DND-41 (cell line): Measurements from ENCODE around the gene JUNB.
A peak's percentile ranks its signal among the peaks of the same experiment; 100 is the strongest.

Source experiments
- ATAC-seq: fragments of 200-7000 bp; cut with Tn5 transposase; 3 replicates; pipeline ENCODE4 v1.9.1; 2021; ENCODE audit warnings: low read depth; ENCODE audit not compliant: insufficient read depth
- DNase-seq: peaks from one replicate; pipeline ENCODE4 v3.0.0-alpha.2; 2020
- H2AFZ ChIP-seq: 2 replicates; pipeline ENCODE4 v1.6.0; 2012; ENCODE audit warnings: low read depth, low read length
- H3K27ac ChIP-seq: 2 replicates; pipeline ENCODE4 v1.5.1; 2012; ENCODE audit warnings: low read length, inconsistent platforms
- H3K27me3 ChIP-seq: fragments of 200-600 bp; sonication (generic); 2 replicates; pipeline ENCODE4 v1.6.0; 2012; ENCODE audit warnings: low read length, mild to moderate bottlenecking, inconsistent platforms; ENCODE audit not compliant: insufficient read depth, poor library complexity
- H3K36me3 ChIP-seq: 2 replicates; pipeline ENCODE4 v1.5.1; 2012; ENCODE audit warnings: low read length, inconsistent platforms; ENCODE audit not compliant: insufficient read depth
- H3K4me1 ChIP-seq: 2 replicates; pipeline ENCODE4 v1.5.1; 2012; ENCODE audit warnings: mild to moderate bottlenecking, low read length; ENCODE audit not compliant: insufficient read depth
- H3K4me2 ChIP-seq: 2 replicates; pipeline ENCODE4 v1.6.0; 2012; ENCODE audit warnings: mild to moderate bottlenecking, moderate library complexity, low read length, inconsistent platforms; ENCODE audit not compliant: insufficient read depth
- H3K4me3 ChIP-seq, 2 experiments: fragments of 200-600 bp in 1 of 2; shearing (Covaris generic) in 1 of 2; 2 replicates each; pipeline ENCODE4 v1.5.1; 2012 to 2016; ENCODE audit warnings: inconsistent platforms in 2 of 2, low read length in 2 of 2, mild to moderate bottlenecking in 2 of 2, low read depth in 1 of 2, moderate library complexity in 1 of 2
- H3K79me2 ChIP-seq: 2 replicates; pipeline ENCODE4 v1.6.0; 2012; ENCODE audit warnings: low read length, inconsistent platforms; ENCODE audit not compliant: insufficient read depth
- H3K9ac ChIP-seq: 2 replicates; pipeline ENCODE4 v1.6.0; 2012; ENCODE audit warnings: low read depth, mild to moderate bottlenecking, inconsistent platforms, low read length, moderate library complexity
- H3K9me3 ChIP-seq: 2 replicates; pipeline ENCODE4 v1.5.1; 2012; ENCODE audit warnings: low read length, moderate library complexity, mild to moderate bottlenecking, inconsistent platforms; ENCODE audit not compliant: insufficient read depth, severe bottlenecking
- H4K20me1 ChIP-seq: 2 replicates; pipeline ENCODE4 v1.6.0; 2012; ENCODE audit warnings: low read length; ENCODE audit not compliant: insufficient read depth
- EZH2 ChIP-seq: IDR thresholded peaks from 3 replicates; pipeline ENCODE4 v1.6.1; 2012; ENCODE audit warnings: borderline replicate concordance, low read depth, mild to moderate bottlenecking, moderate library complexity, low read length, inconsistent platforms; ENCODE audit not compliant: severe bottlenecking
- TF ChIP-seq, protein P1 (sequence below): IDR thresholded peaks from 2 replicates; pipeline ENCODE4 v1.5.1; 2012; ENCODE audit warnings: borderline replicate concordance, low read length, moderate library complexity, mild to moderate bottlenecking; ENCODE audit not compliant: poor library complexity, severe bottlenecking; ENCODE audit errors: extremely low read depth

JUNB gene

DNA sequence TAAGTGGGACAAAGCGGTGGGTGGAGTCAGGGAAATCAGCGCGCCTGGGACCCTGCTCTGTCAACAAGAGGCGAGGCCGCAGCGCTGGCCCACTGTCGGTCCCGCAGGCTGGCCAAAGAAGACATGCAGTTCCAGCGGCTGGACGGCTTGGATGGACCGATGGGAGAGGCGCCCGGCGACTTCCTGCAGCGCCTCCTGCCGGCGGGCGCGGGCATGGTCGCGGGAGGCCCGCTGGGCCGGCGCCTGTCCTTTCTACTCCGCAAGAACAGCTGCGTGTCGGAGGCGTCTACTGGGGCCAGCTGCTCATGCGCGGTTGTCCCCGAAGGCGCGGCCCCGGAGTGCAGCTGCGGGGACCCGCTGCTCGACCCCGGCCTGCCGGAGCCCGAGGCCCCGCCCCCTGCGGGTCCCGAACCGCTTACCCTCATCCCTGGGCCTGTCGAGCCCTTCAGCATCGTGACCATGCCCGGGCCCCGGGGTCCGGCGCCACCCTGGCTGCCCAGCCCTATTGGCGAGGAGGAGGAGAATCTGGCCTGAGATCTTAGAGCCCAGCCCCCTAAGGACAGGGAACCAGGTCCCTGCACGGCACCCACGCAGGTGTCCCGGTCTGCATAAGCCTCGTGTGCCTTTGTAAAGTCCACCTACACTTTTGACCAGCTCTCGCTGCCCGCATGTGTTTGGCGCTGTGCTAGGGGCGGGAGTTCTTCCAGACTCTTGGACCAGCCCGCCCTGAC is 33.6 kb upstream of the JUNB start:
- H3K4me1 ChIP-seq = peaks cover 11% of the 10 kb centered on the region
- TF ChIP-seq, protein P1, sequence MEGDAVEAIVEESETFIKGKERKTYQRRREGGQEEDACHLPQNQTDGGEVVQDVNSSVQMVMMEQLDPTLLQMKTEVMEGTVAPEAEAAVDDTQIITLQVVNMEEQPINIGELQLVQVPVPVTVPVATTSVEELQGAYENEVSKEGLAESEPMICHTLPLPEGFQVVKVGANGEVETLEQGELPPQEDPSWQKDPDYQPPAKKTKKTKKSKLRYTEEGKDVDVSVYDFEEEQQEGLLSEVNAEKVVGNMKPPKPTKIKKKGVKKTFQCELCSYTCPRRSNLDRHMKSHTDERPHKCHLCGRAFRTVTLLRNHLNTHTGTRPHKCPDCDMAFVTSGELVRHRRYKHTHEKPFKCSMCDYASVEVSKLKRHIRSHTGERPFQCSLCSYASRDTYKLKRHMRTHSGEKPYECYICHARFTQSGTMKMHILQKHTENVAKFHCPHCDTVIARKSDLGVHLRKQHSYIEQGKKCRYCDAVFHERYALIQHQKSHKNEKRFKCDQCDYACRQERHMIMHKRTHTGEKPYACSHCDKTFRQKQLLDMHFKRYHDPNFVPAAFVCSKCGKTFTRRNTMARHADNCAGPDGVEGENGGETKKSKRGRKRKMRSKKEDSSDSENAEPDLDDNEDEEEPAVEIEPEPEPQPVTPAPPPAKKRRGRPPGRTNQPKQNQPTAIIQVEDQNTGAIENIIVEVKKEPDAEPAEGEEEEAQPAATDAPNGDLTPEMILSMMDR = peak; percentile 82
- no peak for TF ChIP-seq EZH2
- peak overlapping the region in 1 of 2 experiments; percentile 39; a peak in 2 of 4 replicates for H3K4me3 ChIP-seq
- ATAC-seq (peak; percentile 89), DNase-seq (peak; percentile 80)
- peak overlapping the region; percentile 54 for H2AFZ ChIP-seq
- no peaks in the 10 kb centered on the region for H3K27me3 ChIP-seq
- no peaks in the 10 kb centered on the region for H3K79me2 ChIP-seq
- H3K36me3 ChIP-seq = no peaks in the 10 kb centered on the region
- H3K4me2 ChIP-seq = peak overlapping the region; percentile 58
- peak overlapping the region; percentile 14; the same call in 1 of the 2 replicates for H3K9ac ChIP-seq
- H3K27ac ChIP-seq = no peak overlapping the region
- H4K20me1 ChIP-seq = no peaks in the 10 kb centered on the region
- H3K9me3 ChIP-seq = no peaks in the 10 kb centered on the region

DNA sequence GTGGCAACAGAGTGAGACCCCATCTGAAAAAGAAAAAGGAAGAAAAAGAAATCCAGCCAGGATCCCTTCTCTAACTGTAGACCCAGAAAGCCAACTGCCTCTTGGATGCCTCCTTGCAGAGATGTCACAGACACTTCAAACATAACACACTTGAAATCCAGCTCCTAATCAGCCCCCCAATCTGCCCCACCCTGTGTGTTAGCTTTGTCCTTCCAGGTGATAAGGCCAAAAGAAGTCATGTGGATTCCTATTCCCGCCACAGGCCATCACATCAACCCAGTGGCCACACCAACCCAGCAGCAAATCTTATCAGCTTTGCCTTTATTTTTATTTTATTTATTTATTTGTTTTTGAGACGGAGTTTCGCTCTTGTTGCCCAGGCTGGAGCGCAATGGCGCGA is 31.6 kb upstream of the JUNB start:
- TF ChIP-seq, protein P1 = no peak
- no peak for TF ChIP-seq EZH2
- ATAC-seq = no peak
- H3K36me3 ChIP-seq = no peaks in the 10 kb centered on the region
- no peak for DNase-seq
- no peak overlapping the region for H3K9ac ChIP-seq
- H3K4me3 ChIP-seq = no peak overlapping the region
- H4K20me1 ChIP-seq = no peaks in the 10 kb centered on the region
- H2AFZ ChIP-seq = no peak overlapping the region
- no peak overlapping the region for H3K27ac ChIP-seq
- H3K79me2 ChIP-seq = no peaks in the 10 kb centered on the region
- no peaks in the 10 kb centered on the region for H3K27me3 ChIP-seq
- H3K4me1 ChIP-seq = peaks cover 11% of the 10 kb centered on the region
- no peaks in the 10 kb centered on the region for H3K9me3 ChIP-seq
- no peak overlapping the region for H3K4me2 ChIP-seq

DNA sequence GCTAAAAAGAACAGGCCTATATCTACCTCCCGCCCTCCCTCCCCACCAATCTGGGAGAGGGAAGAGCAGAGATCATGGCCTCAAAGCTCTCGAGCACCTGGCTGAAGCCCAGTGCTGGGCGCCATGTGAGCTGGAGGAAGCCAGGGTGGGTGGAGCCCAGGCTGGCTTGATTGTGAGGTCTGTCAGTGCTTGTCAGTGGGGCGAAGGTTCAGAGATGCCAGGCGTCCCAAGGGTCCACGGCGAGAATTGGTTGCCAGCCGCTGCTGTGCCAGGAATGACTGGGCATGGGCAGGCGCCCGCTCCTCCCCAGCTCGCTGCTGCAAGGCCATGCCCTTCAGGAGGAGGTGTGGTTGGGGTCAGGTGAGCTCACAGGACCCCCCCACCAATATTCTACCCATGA is 28.2 kb upstream of the JUNB start:
- ATAC-seq = no peak
- H3K27ac ChIP-seq = no peak overlapping the region
- no peaks in the 10 kb centered on the region for H3K36me3 ChIP-seq
- TF ChIP-seq EZH2 = no peak
- TF ChIP-seq, protein P1 = no peak
- H2AFZ ChIP-seq = no peak overlapping the region
- H3K9ac ChIP-seq = no peak overlapping the region
- H3K27me3 ChIP-seq = no peaks in the 10 kb centered on the region
- H3K9me3 ChIP-seq = no peaks in the 10 kb centered on the region
- DNase-seq = no peak
- peaks cover 11% of the 10 kb centered on the region for H3K4me1 ChIP-seq
- no peak overlapping the region for H3K4me2 ChIP-seq
- no peaks in the 10 kb centered on the region for H4K20me1 ChIP-seq
- no peaks in the 10 kb centered on the region for H3K79me2 ChIP-seq
- no peak overlapping the region for H3K4me3 ChIP-seq
